HL-60/S4 (cell line): ENCODE measurements around the gene FAM120B.

ENCODE experiments used
- in situ Hi-C: fragments of 300-500 bp; cut with MboI; formaldehyde crosslinking; loops from 2 replicates; pipeline ENCODE4 v1.14.3; 2022; ENCODE audit warnings: low sequenced_read_pairs

Gene FAM120B

DNA sequence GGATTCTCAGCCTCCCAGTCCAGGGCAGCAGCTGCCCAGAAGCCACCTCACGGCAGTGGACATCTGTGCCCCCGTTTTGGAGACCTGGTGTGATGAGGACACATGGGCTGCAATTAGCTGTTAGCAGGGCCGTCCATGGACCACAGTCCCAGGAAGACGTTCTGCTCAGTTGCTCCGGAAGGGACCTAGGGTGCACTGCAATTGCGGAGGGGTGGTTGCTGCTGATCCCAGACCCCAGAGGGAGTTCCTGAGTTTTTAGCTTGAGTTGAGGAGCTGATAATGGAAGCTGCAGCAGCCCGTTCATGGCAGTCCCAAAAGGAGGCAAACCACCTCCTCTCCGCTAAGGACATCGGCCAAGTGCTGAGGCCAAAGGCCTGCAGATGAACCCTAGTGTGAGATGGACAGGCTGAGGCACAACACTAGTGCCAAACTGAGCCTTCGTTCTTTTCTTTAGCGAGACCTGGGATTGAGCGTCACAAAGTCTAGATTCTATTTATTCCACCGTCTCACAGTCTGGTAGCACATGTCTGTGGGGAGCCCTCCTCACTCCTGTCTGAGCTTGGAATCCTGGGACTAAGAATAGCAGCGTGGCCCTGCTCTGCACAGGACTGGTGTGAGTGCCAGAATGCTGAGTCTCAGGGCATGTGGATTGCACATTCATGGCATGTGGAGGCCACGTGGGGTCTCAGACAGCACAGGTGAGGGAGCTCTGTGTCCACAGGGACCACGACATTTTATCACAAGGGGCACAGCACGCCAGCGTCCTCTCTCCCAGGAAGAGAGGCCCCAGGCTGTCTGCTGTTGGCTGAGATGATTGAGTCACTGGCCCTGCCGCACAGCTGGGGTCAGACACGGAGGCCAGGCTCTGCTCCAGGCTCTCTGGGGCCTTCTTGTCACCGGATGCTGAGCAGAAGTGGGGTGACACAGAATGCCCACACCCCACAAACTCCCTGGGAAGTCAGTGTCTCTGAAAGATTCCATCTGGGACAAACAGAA lies 133.1 kb downstream of the FAM120B start:
- in situ Hi-C loops = no loop called here

DNA sequence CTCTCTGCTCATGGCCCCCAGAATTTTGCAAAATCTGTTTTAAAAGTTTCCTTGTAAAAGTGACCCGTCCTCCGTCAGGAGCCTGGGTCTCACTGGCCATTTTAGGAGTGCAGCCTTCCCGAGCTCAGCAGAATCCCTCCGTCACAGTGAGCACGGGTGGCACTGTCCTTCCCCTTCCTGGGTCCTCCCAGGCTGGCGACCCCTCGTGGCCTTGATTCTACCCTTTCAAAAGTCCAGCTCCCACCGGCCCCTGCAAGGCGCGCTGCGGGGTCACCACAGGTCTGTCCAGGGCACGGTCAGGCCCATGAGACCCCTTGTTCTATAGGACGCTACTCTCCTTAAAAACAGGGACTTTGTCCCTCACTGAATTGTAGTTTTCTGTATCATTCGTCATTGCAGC lies 133.9 kb downstream of the FAM120B start:
- in situ Hi-C loops = no loop called here

DNA sequence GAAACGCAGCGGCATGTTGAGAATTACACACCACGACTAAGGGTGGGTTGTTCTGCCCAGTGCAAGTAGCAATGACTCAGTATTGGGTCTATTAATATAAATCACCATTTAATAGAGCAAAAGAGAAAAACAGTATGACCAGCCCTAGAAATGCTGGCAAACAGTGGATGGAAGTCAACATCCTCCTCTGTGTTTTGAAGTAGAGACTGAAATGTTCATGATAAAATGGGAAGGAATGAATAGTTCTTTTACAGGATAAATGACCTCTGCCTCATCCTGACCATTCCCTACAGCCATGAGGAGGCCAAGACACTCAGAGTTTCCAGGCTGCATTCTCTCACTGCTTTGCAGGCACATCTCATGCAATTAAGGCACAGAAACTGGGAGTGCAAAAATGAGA lies 134.8 kb downstream of the FAM120B start:
- in situ Hi-C loops = no loop called here

DNA sequence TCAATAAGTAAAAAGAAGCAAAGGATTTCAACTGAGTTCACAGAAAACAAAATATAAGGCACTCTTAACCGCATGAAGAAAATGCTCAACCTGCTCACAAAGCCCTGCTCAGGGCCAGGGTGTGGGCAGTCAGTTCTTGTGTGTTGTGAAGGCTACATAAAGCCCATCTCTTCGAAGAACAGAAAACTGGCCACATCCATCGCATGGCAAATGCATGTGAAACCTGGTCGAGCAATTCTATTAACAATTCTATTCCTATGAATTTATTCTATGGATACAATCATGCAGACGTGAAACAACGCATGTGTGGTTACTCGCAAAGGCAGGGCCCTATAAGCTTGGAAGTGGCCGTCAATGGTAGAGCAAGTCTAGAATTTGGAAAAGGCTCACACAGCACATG lies 136.0 kb downstream of the FAM120B start:
- in situ Hi-C loops = no loop called here

DNA sequence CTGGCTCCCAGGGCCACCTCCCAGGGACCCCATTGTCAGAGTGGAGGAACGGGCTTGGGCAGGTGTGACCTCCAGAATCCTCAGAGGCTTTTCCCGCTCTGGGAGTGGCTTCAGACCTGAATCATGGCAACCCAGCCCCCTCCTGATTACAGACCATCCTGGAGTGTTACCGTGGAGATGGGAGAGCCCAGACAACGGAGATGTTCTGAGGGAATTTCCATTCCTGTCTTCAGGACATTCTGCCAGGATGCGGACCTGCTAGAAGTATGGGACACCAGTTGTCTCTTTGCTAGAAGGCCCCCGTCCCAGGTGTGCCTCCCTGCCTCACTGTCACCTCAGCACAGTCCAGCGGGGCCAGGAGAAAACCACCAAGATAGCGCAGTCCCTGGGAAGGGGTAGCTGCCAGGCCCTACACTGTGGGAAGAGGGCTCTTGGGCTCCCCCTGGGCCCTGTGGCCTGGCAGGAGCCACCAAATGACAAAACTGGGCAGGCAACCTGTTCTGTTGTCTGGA lies 136.6 kb downstream of the FAM120B start:
- in situ Hi-C loops = no loop called here

DNA sequence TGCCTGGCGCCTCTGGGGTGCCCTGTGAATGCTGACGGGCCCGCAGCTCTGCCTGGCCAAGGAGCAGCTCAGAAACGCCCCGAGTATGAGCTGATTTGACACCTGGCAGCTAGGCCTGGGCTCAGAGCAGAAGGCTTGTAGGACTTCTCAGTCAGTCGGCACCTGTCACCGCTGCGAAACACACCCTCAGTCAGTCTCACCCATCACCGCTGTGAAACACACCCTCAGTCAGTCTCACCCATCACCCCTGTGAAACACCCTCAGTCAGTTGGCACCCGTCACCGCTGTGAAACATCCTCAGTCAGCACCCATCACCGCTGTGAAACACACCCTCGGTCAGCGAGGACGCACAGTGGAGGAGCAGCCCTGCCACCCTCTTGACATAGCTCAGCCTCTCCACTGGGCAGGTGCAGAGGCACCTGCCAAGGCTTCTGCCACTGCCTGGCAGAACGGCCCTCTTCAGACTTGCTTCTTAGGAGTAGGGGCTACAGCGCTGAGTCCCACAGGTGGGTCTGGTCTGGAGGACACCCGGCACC lies 137.6 kb downstream of the FAM120B start:
- in situ Hi-C loops = no loop called here

DNA sequence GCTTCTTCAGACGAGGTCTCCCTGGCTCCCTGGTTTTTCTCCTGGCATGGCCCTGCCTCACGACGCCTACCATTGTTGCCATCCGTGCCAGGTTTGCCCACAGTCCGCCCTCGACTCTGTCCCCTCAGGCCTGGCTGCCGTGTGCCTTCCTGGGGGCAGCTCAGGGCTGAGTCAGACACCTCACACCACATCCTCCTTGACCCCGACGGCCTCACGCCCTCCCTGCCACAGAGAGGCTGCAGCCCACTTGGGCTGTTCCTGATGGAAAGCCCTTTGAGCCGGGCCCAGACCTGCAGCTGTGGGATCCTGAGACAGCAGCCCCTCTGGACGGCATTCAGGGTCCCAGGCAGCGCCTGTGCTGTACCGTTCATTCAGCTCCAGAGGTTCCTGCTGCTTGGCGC lies 138.3 kb downstream of the FAM120B start:
- in situ Hi-C loops = no loop called here

DNA sequence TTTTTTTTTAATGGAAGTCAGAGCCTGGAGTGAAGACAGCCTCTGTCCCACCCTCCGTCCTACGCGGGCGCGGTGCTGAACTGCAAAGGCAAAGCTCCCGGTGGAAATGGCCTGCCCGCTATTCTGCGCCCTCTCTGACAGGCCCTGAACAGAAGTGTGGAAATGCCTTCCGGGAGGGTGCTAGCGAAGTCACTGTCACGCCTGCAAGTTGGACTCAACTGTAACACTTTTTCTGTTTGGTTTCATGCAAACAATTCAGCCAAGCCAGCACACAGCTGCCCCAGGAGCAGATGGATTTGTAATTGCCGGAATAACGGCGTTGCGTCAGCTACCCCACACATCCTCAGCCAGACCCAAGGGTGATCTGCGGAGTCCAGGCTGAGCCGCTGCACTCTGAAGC lies 138.9 kb downstream of the FAM120B start:
- in situ Hi-C loops = no loop called here

DNA sequence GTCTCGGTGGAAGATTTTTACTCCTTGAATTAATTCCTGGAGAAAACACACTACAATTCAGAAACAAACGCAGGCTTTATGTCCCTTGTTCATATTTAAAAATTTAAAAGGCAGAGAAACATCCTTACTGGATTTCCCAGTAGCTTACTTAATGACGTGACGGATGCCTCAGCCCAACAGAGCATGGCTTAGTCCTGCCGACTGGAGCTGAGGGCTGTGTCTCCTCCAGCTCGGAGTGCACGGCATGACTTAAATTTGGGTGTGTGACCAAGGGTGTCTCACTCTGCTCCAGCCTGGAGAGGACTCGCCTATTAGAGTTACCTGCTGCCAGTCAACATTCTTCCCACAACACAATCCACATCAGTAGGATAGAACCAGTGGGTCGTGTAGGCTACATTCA lies 139.4 kb downstream of the FAM120B start:
- in situ Hi-C loops = no loop called here

DNA sequence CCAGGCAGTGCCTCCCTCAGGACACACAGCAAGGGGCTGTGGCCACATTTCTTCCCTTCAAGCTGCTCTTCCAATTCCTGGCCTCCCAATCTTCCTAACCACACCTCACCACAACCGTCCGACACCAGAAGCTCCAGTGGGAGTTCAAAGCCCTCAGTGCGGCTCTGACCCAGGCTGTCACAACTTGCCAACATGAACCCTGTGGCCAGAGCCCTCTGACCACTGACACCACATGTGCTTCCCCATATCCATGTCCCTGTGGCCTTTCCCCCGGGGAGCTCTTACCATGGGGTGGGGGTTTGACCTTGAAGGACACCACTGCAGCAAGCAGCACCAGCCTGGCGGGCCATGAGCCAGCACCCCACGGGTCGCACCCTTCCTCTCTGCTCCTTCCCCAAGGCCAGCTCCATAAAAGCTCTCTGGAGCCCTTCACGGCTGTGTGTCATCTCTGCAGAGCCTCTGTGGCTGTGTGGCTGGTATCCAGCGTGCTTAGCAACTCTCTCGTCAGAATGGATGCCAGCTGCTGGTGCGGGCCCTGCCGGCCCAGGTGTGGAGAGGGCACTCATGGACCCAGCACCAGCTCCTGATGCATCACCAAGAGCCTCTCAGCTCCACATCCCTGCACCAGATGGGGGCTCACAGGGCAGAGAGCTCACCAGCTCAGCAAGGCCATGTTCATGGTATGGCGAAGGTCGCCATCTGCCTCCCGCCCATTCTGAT lies 140.4 kb downstream of the FAM120B start:
- in situ Hi-C loops = no loop called here

DNA sequence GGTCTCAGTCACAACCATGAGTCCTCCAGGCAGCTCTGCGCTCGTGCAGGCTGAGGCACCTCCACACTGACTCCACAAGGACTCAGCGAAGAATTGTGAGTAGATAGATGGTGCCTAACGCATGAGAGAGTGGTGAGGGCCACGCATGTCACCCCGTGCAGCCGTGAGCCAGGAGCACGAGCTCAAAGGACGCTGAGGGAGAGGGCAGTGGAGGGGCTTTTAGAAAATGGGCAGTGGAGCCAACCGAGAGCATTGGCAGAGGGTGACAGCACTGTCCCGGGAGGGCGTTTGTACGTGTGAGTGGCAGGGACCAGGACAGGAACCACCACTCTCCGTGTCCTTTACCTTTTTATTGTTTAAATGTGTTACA lies 141.0 kb downstream of the FAM120B start:
- in situ Hi-C loops = no loop called here

DNA sequence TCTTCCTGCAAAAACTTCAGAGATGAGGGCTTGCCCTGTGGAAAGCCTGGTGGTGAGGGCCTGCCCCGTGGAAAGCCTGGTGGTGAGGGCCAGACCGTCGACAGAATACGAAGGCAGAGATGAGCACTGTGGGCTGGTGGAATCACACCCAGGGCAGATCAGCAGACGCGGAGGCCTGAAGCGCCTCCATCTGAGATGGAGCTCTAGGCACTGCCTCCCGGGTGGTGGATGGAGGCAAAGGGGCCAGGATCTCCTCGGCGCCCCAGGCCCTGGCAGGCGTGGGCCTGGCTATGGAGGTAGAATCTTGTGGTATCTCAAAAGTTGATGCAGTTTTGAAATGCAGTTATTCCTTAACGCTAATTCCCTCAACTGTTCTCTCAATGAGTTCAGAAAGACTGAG lies 141.8 kb downstream of the FAM120B start:
- in situ Hi-C loops = no loop called here

DNA sequence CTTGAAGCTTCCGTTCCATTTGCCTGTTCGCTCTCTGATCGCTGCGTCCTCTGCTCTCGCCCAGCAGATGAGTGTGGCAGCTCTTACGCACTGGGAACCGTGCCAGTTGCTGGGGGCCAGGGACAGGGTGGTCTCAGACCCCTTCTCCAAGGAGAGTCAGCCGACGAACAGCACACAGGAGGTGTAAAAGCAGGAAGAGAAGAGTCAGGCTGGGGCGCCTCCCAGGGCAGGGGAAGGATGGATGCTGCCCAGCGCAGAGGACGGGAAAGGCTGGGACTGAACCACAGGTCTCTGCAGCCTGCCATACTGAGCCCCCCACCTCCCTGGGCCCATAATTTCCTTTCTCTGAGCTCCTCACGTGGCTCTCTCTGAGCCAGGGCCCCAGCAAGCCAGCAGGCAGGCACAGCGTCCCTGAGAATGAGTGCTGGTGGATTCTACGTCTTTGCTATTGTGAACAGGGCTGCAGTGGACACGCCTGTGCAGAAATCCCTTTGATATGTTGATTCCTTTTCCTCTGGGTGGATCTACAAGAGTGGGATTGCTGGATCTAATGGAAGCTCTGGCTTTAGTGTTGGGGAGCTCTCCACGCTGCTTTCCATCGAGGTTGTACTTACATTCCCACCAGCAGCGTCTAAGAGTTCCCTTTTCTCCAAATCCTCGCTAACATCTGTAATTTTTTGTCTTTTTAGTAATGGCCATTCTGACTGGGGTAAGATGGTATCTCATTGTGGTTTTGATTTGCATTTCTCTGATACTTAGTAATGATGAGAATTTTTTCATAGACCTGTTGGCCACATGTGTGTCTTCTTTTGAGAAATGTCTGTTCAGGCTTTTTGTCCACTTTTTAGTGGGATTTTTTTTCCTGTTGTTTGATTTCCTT lies 142.4 kb downstream of the FAM120B start:
- in situ Hi-C loops = no loop called here

DNA sequence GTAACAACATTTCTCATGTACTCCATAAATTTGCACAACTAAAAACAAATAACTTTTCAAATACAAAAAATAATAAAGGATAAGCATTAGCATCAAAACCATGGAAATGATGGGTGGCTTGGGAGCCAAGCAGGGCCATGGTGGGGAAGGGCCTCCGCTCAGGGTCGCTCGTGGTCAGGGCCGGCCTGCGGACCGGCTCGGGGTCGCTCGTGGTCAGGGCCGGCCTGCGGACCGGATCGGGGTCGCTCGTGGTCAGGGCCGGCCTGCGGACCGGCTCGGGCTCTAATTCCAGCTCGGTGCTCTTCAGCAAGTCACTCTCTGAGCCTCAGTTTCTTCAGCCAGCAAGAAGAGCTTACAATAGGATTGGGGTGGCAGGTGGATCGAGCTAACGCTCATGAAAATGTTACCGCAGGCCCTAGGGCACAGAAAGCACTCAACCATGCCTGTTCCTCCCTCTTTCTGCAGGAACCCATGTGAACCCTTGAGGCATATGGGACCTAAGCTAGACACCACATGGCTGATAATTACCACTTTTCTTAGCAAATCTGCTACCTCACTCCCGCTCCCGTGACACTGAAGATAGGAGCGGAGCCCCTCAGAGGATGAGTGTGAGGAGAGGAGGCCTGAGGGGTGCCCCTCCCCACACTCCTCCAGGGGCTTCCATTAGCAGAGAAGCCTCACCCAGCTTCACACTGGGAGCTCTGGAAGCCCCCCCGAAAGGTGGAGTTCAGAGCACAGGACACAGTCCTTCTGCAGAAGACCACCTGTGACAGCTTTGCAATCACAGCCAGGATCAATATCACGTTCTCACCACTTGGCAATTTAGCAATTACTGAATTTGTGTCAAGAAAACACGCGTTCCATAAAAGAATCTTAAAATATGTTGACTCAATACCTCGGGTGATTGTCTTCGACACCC lies 143.5 kb downstream of the FAM120B start:
- in situ Hi-C loops = no loop called here

DNA sequence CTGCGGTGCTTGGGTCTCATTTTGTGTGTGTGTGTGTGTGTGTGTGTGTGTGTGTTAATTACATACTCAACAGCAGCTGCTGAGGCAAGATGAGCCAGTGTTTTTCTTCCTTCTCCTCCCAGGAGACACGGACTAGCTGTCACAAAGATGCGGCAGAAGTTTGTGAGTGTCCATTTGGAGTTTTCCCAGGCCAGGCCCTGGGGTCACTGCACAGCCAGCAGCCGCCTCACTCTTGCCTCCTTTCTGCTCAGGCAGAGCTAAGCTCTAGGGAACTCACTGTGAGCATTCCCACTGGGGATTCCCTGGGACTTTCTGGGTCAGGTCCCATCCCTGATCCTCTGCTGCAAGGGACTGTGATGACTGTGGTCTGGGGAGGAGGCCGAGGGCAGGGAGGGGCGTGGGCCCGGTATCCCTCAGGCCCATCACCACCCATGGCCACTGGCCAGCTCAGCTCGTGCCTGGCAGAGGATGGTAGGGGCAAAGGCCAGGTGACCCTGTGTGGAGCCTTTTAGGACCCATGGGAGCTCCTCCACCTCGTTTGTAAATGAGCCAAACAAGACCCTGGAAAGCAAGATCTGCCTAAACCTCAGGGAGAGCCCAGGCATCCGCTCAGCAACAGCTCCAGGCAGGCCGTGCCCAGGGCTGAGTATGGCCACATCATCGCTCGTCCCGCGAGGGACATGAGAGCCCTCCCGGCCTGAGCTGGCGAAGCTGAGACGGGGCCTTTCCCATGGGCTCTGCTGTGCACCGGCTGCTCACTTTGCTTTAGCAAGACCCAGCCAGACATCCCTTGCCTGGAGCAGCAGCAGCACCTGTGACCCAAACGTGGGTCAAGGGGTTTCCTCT lies 144.6 kb downstream of the FAM120B start:
- in situ Hi-C loops = no loop called here

DNA sequence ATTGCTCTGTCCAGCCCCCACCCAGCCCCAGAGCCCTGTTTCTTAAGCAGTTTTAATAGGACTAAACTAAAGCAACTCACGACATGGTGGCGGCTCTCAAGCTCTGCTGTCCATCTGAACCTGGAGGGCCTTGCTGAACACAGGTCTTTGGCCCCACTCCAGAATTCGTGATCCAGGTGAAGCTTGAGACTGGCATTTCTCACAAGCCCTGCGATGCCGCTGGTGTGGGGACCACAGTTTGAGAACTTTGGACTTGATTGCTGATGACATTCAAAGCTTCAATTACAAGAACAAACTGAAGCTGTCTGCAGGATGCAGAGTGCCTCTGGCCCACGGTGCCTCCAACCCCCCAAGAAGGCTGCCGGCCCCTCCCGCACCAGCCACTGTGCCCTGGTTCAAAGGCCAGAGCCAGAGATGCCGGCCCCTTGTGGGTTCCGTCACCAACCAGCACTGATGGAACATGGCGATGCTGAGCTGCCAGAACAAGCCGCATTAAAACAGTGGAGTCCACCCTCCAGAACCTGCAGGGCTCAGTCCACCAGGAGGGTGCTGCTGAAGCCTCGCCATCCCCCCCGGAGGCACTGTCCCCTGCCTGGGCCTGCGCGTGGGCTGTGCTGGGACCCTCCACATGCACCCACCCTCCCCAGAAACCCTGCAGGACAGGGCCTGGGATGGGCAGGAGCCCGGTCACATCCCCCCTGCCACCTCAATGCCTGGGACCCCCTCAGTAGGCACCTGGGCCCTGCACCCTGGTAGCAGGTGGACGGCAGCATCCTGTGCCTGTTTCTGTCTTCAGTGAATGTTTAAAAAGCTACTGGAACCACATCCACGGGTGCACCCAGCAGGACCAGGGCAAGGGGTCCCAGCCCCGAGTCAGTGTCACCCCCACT lies 145.4 kb downstream of the FAM120B start:
- in situ Hi-C loops = no loop called here

DNA sequence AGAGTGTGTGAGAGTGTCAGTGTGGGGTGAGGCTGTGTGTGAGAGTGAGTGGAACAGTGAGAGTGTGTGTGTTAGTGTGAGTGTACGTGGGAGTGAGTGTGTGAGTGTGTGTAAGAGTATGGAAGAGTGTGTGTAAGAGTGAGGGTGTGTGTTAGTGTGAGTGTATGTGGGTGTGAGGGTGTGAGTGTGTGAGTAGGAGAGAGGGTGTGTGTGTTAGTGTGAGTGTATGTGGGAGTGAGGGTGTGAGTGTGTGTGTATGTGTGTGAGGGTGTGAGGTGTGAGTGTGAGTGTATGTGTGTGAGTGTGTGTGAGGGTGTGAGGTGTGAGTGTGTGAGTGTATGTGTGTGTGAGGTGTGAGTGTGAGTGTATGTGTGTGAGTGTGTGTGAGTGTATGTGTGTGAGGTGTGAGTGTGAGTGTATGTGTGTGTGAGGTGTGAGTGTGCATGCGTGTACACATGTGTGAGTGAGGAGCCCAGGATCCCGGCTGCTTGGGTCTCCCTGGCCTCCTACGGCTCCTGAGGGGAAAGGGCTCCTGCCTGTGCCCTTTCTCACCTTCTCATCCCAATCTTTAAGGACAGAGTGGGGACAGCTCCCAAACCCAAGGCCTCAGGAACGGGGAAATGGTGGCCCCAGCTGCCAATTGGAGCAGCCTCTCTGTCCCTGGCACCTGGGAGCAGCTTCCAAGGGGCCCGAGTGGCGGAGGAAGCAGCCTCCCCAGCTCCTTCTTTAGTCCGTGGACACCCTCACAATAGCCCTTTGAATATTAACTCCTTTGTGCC lies 146.4 kb downstream of the FAM120B start:
- in situ Hi-C loops = no loop called here
